C4-2B (cell line): ENCODE results near the gene RNPC3.
"Not testable (repeated sequence)": the region's sequence is repeated elsewhere in the genome, so short reads cannot be mapped to it uniquely, and the experiment has no call there.

ENCODE experiments used
- H3K27ac ChIP-seq: fragments of 450-650 bp; 2 replicates; pipeline ENCODE4 v1.5.1; 2017
- ZFX ChIP-seq: fragments of 450-650 bp; IDR thresholded peaks from 2 replicates; pipeline ENCODE4 v1.6.1; 2017
- TF ChIP-seq, protein P1 (sequence below): fragments of 450-650 bp; conservative IDR thresholded peaks from 2 replicates; pipeline ENCODE4 v1.5.1; 2017; ENCODE audit warnings: mild to moderate bottlenecking

The RNPC3 gene

GRCh38 chr1:103560427-103560826 is 34.9 kb downstream of the RNPC3 start:
- TF ChIP-seq ZFX, result no peak
- TF ChIP-seq, protein P1, sequence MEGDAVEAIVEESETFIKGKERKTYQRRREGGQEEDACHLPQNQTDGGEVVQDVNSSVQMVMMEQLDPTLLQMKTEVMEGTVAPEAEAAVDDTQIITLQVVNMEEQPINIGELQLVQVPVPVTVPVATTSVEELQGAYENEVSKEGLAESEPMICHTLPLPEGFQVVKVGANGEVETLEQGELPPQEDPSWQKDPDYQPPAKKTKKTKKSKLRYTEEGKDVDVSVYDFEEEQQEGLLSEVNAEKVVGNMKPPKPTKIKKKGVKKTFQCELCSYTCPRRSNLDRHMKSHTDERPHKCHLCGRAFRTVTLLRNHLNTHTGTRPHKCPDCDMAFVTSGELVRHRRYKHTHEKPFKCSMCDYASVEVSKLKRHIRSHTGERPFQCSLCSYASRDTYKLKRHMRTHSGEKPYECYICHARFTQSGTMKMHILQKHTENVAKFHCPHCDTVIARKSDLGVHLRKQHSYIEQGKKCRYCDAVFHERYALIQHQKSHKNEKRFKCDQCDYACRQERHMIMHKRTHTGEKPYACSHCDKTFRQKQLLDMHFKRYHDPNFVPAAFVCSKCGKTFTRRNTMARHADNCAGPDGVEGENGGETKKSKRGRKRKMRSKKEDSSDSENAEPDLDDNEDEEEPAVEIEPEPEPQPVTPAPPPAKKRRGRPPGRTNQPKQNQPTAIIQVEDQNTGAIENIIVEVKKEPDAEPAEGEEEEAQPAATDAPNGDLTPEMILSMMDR, result no peak
- no peak overlapping the region for H3K27ac ChIP-seq

- H3K27ac ChIP-seq, result not testable (repeated sequence)
Observed at GRCh38 chr1:103561124-103561523, 35.6 kb downstream of the RNPC3 start.

- TF ChIP-seq ZFX, result no peak
- TF ChIP-seq, protein P1, result no peak
- no peak overlapping the region for H3K27ac ChIP-seq
Observed at GRCh38 chr1:103561643-103562395, 36.3 kb downstream of the RNPC3 start.

DNA sequence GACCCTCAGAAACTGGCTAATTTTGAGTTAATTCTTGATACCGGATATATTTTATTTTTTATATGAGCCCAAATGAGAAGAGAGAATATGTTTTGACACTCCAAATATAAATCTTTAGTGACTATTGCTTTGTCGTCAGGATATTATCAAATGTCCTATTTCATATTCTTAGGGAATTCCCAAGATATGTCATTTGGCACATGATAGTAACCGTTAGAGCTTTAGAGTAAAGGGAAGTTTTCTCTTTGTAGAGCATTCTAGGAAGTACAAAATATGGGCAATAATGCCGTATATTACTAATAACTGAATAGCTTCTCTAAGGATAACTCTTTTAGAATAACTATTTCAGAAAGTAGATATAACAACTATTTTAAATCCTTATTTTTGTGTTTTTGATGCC is 37.6 kb downstream of the RNPC3 start:
- TF ChIP-seq ZFX, result no peak
- TF ChIP-seq, protein P1, result no peak
- H3K27ac ChIP-seq, result no peak overlapping the region

DNA sequence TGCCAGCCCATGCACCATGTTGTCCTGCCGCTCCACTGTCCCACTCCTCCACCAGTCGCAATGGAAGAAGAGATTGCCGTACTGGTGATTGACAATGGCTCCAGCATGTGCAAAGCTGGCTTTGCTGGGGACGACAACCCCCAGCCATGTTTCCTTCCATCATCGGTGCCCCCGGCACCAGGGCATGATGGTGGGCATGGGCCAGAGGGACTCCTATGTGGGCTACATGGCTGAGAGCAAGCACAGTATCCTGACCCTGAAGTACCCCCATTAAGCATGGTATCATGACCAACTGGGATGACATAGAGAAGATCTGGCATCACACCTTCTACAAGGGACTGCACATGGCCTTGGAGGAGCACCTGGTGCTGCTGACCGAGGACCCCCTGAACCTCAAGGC is 44.0 kb downstream of the RNPC3 start:
- H3K27ac ChIP-seq, result no peak overlapping the region
- TF ChIP-seq ZFX, result no peak
- TF ChIP-seq, protein P1, result no peak

- H3K27ac ChIP-seq, result not testable (repeated sequence)
Observed at GRCh38 chr1:103571289-103571688, 45.8 kb downstream of the RNPC3 start, which contains the start of gene AMY2B. Gene AMY2B (plus strand): TSS chr1:103571589. CDS start chr1:103571603, 14 bp downstream.

DNA sequence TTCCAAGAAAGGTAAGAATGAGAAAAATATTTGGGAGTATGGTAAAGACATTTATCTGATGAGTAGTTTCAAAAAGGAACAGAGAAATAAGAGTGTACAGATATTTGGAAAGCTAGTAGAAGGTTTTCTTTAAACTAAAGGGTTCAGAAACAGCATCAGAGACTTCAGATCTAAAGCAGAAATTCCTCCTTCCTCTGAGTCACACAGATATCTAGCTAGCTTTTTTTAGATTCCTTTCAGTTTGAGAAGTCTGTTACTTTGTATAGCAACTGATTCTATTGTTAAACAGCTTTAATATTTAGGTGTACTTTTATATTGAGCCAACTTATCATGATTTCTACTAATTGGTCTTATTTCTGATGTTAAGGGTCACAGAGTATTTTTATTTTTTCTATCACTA is 50.6 kb downstream of the RNPC3 start:
- no peak for TF ChIP-seq ZFX
- TF ChIP-seq, protein P1, result no peak
- H3K27ac ChIP-seq, result no peak overlapping the region

- not testable (repeated sequence) for H3K27ac ChIP-seq
Observed at GRCh38 chr1:103576784-103577183, 51.3 kb downstream of the RNPC3 start.

DNA sequence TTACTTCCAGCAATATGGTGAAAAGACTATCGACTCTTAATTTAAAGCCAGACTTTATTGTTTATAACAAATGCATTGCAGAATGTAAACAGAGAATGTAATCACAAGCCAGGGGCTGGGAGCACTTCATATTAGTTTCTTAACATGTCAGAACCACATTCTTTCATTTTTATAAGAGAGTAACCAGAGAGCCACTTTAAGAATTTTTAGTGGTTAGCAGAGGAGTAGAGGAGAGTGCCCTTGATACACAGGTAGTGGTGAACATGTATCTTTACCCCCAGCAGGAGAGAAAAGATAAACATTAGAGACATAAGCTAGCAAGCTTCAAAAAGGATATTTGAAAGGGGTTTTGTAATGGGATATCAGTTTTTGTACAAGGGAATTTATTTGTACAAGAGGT is 57.0 kb downstream of the RNPC3 start:
- no peak for TF ChIP-seq ZFX
- TF ChIP-seq, protein P1, result no peak

More for the DNA sequence above, 57.0 kb downstream of the RNPC3 start:
- H3K27ac ChIP-seq, result no peak overlapping the region
